WTC11 (cell line): Measurements from ENCODE around the gene PIK3R1. TPM values are rescaled to one million over a fixed set of nuclear protein-coding genes. Genes with fewer than 3 reads are reported as not detected.

Source experiments
- ATAC-seq: fragments of 200-7000 bp; cut with Tn5 transposase; 2 replicates; pipeline ENCODE4 v1.10.0; 2021; ENCODE audit warnings: mild to moderate bottlenecking, moderate library complexity
- CTCF ChIA-PET: fragments of 300-600 bp; sonication (Branson Sonifier 250); formaldehyde crosslinking; loops from one replicate; lab custom pipeline; 2021; ENCODE audit warnings: antibody characterized with exemption; lab: Charles Lee
- POLR2A ChIA-PET: fragments of 350-600 bp; sonication (Branson Sonifier 250); formaldehyde crosslinking; loops from one replicate; lab custom pipeline; 2021; ENCODE audit warnings: antibody characterized with exemption; lab: Charles Lee
- DNase-seq: peaks from one replicate; pipeline ENCODE4 v3.0.0; 2021; ENCODE audit warnings: low spot score
- H3K27ac Mint-ChIP-seq: 2 replicates; pipeline ENCODE4 v1.8.0; 2021; ENCODE audit warnings: mixed read lengths
- H3K27me3 Mint-ChIP-seq: 2 replicates; pipeline ENCODE4 v1.8.0; 2021; ENCODE audit warnings: low read depth, mild to moderate bottlenecking, moderate library complexity, mixed read lengths
- H3K36me3 Mint-ChIP-seq: 2 replicates; pipeline ENCODE4 v1.8.0; 2021; ENCODE audit warnings: mixed read lengths
- H3K4me1 Mint-ChIP-seq: 2 replicates; pipeline ENCODE4 v1.8.0; 2022; ENCODE audit warnings: mixed read lengths
- H3K4me3 Mint-ChIP-seq: 2 replicates; pipeline ENCODE4 v1.8.0; 2021; ENCODE audit warnings: mild to moderate bottlenecking, moderate library complexity, mixed read lengths
- H3K9me3 Mint-ChIP-seq: 2 replicates; pipeline ENCODE4 v1.8.0; 2021; ENCODE audit warnings: mixed read lengths
- AR ChIP-seq: fragments of 250-450 bp; sonication (Bioruptor Pico); IDR thresholded peaks from 2 replicates; pipeline ENCODE4 v1.9.0; 2021; ENCODE audit warnings: mild to moderate bottlenecking
- CDX4 ChIP-seq: fragments of 250-450 bp; sonication (Bioruptor Pico); IDR thresholded peaks from 2 replicates; pipeline ENCODE4 v1.9.0; 2021; ENCODE audit warnings: moderate library complexity, mild to moderate bottlenecking, inconsistent platforms, borderline replicate concordance
- E2F1 ChIP-seq: sonication (generic); formaldehyde crosslinking; IDR thresholded peaks from 2 replicates; pipeline ENCODE4 v1.8.0; 2022; ENCODE audit warnings: mild to moderate bottlenecking, missing genetic modification reagents
- E2F4 ChIP-seq: sonication (generic); formaldehyde crosslinking; IDR thresholded peaks from 2 replicates; pipeline ENCODE4 v1.8.1; 2022; ENCODE audit warnings: low read depth, mild to moderate bottlenecking, moderate library complexity, missing genetic modification reagents, borderline replicate concordance
- E2F5 ChIP-seq: sonication (generic); formaldehyde crosslinking; IDR thresholded peaks from 2 replicates; pipeline ENCODE4 v1.8.1; 2022; ENCODE audit warnings: mild to moderate bottlenecking, moderate library complexity, missing genetic modification reagents
- ERG ChIP-seq: fragments of 250-450 bp; sonication (Bioruptor Pico); IDR thresholded peaks from 2 replicates; pipeline ENCODE4 v1.8.0; 2021; ENCODE audit warnings: mild to moderate bottlenecking
- FOXJ3 ChIP-seq: sonication (generic); formaldehyde crosslinking; IDR thresholded peaks from 2 replicates; pipeline ENCODE4 v1.9.0; 2021; ENCODE audit warnings: missing genetic modification reagents, mild to moderate bottlenecking, borderline replicate concordance
- GABPB1 ChIP-seq: sonication (generic); formaldehyde crosslinking; IDR thresholded peaks from 2 replicates; pipeline ENCODE4 v1.8.1; 2023; ENCODE audit warnings: mild to moderate bottlenecking, missing genetic modification reagents
- GRHL2 ChIP-seq: fragments of 250-450 bp; sonication (Bioruptor Pico); IDR thresholded peaks from 2 replicates; pipeline ENCODE4 v1.8.0; 2022; ENCODE audit warnings: mild to moderate bottlenecking, moderate library complexity; ENCODE audit not compliant: insufficient replicate concordance, severe bottlenecking
- MAX ChIP-seq: sonication (generic); formaldehyde crosslinking; IDR thresholded peaks from 2 replicates; pipeline ENCODE4 v1.8.0; 2022; ENCODE audit warnings: mild to moderate bottlenecking, missing genetic modification reagents
- MXD4 ChIP-seq: fragments of 250-450 bp; sonication (Bioruptor Pico); IDR thresholded peaks from 2 replicates; pipeline ENCODE4 v1.8.0; 2021; ENCODE audit warnings: mild to moderate bottlenecking, moderate library complexity, borderline replicate concordance
- PRDM15 ChIP-seq: sonication (generic); formaldehyde crosslinking; IDR thresholded peaks from 2 replicates; pipeline ENCODE4 v1.8.0; 2022; ENCODE audit warnings: missing genetic modification reagents
- TEAD4 ChIP-seq: sonication (generic); formaldehyde crosslinking; IDR thresholded peaks from 2 replicates; pipeline ENCODE4 v1.8.0; 2022; ENCODE audit warnings: mild to moderate bottlenecking, missing genetic modification reagents
- TP53 ChIP-seq: sonication (generic); formaldehyde crosslinking; IDR thresholded peaks from 2 replicates; pipeline ENCODE4 v1.8.1; 2023; ENCODE audit warnings: mild to moderate bottlenecking, missing genetic modification reagents
- ZMAT4 ChIP-seq: fragments of 250-450 bp; sonication (Bioruptor Pico); IDR thresholded peaks from 2 replicates; pipeline ENCODE4 v1.9.0; 2021; ENCODE audit warnings: mild to moderate bottlenecking
- ZNF232 ChIP-seq: sonication (generic); formaldehyde crosslinking; IDR thresholded peaks from 2 replicates; pipeline ENCODE4 v1.8.0; 2022; ENCODE audit warnings: mild to moderate bottlenecking, missing genetic modification reagents
- ZNF423 ChIP-seq: fragments of 250-450 bp; sonication (Bioruptor Pico); IDR thresholded peaks from 2 replicates; pipeline ENCODE4 v2.1.2; 2022; ENCODE audit warnings: mild to moderate bottlenecking, moderate library complexity
- ZNF671 ChIP-seq: fragments of 250-450 bp; sonication (Bioruptor Pico); IDR thresholded peaks from 2 replicates; pipeline ENCODE4 v1.8.0; 2021; ENCODE audit warnings: mild to moderate bottlenecking
- total RNA-seq: library from RNA; stranded (reverse); gene quantifications from 3 replicates; pipeline ENCODE4 v1.2.3, GENCODE V29; 2021

PIK3R1 gene
- total RNA-seq, 1 experiment from 2014 or later, result 11.3 TPM

- H3K27me3 Mint-ChIP-seq, result peaks cover 45% of the 10 kb centered on the region
- H3K27ac Mint-ChIP-seq, result no peak overlapping the region
- peaks cover under 1% of the 10 kb centered on the region for H3K4me1 Mint-ChIP-seq
- TF ChIP-seq FOXJ3 (CRISPR knock-in tag), result no peak
- TF ChIP-seq ZNF423 (CRISPR knock-in tag), result no peak
- no peak for TF ChIP-seq GRHL2 (CRISPR knock-in tag)
- TF ChIP-seq TEAD4, result no peak
- TF ChIP-seq E2F4 (CRISPR knock-in tag), result no peak
- no peak for TF ChIP-seq CDX4 (CRISPR knock-in tag)
- TF ChIP-seq GABPB1, result no peak
- no peak for TF ChIP-seq ERG (CRISPR knock-in tag)
- TF ChIP-seq PRDM15, result no peak
- TF ChIP-seq ZNF232 (CRISPR knock-in tag), result no peak
- TF ChIP-seq TP53, result no peak
- no peak for TF ChIP-seq ZMAT4 (CRISPR knock-in tag)
- no peak for TF ChIP-seq AR (CRISPR knock-in tag)
- TF ChIP-seq MXD4 (CRISPR knock-in tag), result no peak
- TF ChIP-seq MAX, result no peak
- TF ChIP-seq ZNF671, result no peak
- no peak for TF ChIP-seq E2F5 (CRISPR knock-in tag)
- TF ChIP-seq E2F1 (CRISPR knock-in tag), result no peak
- peaks cover 3% of the 10 kb centered on the region; the same call in 1 of the 2 replicates for H3K9me3 Mint-ChIP-seq
- peaks cover 11% of the 10 kb centered on the region for H3K36me3 Mint-ChIP-seq
- POLR2A ChIA-PET, result no interaction called here
- ATAC-seq (no peak), DNase-seq (no peak)
- CTCF ChIA-PET, result no interaction called here
- no peak overlapping the region for H3K4me3 Mint-ChIP-seq
Observed at GRCh38 chr5:68222824-68223354, 7.3 kb downstream of the PIK3R1 start.
